Neural progenitor cell (in vitro differentiated cells): ENCODE results near the gene TRIP12. TPM values are rescaled to one million over a fixed set of nuclear protein-coding genes. Genes with fewer than 3 reads are reported as not detected.

Source experiments
- DNase-seq: peaks from one replicate; pipeline ENCODE4 v3.0.0-alpha.2; 2016; ENCODE audit warnings: low spot score
- H2AFZ ChIP-seq: fragments of 200-600 bp; sonication (generic); replicated peaks from 2 replicates; pipeline ENCODE4 v1.6.1; 2016; ENCODE audit warnings: antibody characterized with exemption
- H3F3A ChIP-seq: fragments of 200-600 bp; sonication (generic); 2 replicates; pipeline ENCODE4 v1.6.1; 2016; ENCODE audit warnings: antibody characterized with exemption, low read depth
- H3K27ac ChIP-seq: fragments of 200-600 bp; sonication (generic); 2 replicates; pipeline ENCODE4 v1.5.1; 2016; ENCODE audit warnings: mild to moderate bottlenecking
- H3K27me3 ChIP-seq: fragments of 200-600 bp; sonication (generic); 2 replicates; pipeline ENCODE4 v1.6.1; 2016; ENCODE audit warnings: mild to moderate bottlenecking, moderate library complexity
- H3K36me3 ChIP-seq: fragments of 200-600 bp; sonication (generic); 2 replicates; pipeline ENCODE4 v1.5.1; 2016
- H3K4me1 ChIP-seq: fragments of 200-600 bp; sonication (generic); 2 replicates; pipeline ENCODE4 v1.6.1; 2016; ENCODE audit warnings: mixed run types
- H3K4me2 ChIP-seq: fragments of 200-600 bp; sonication (generic); 2 replicates; pipeline ENCODE4 v1.6.1; 2016
- H3K4me3 ChIP-seq: fragments of 200-600 bp; sonication (generic); 2 replicates; pipeline ENCODE4 v1.5.1; 2016
- H3K79me2 ChIP-seq: fragments of 200-600 bp; sonication (generic); 2 replicates; pipeline ENCODE4 v1.6.1; 2016; ENCODE audit warnings: low read depth
- H3K9ac ChIP-seq: fragments of 200-600 bp; sonication (generic); 2 replicates; pipeline ENCODE4 v1.6.1; 2016
- H3K9me3 ChIP-seq: fragments of 200-600 bp; sonication (generic); 2 replicates; pipeline ENCODE4 v1.5.1; 2016; ENCODE audit warnings: low read depth
- H4K20me1 ChIP-seq: fragments of 200-600 bp; sonication (generic); 2 replicates; pipeline ENCODE4 v1.6.1; 2016; ENCODE audit warnings: low read depth
- H3K27ac Mint-ChIP-seq: 3 replicates; pipeline ENCODE4 v1.8.0; 2021; ENCODE audit warnings: mixed read lengths
- H3K27me3 Mint-ChIP-seq: 2 replicates; pipeline ENCODE4 v1.8.0; 2022; ENCODE audit warnings: low read depth, mild to moderate bottlenecking, inconsistent platforms, moderate library complexity, mixed read lengths; ENCODE audit not compliant: insufficient read depth
- H3K36me3 Mint-ChIP-seq: 3 replicates; pipeline ENCODE4 v1.8.0; 2021; ENCODE audit warnings: mixed read lengths
- H3K4me1 Mint-ChIP-seq: 3 replicates; pipeline ENCODE4 v1.8.0; 2021; ENCODE audit warnings: mixed read lengths
- H3K4me3 Mint-ChIP-seq: 3 replicates; pipeline ENCODE4 v1.8.0; 2021; ENCODE audit warnings: mild to moderate bottlenecking, moderate library complexity, mixed read lengths
- H3K9me3 Mint-ChIP-seq: 3 replicates; pipeline ENCODE4 v1.8.0; 2020; ENCODE audit warnings: mixed read lengths
- CTCF ChIP-seq: fragments of 200-600 bp; sonication (generic); IDR thresholded peaks from 2 replicates; pipeline ENCODE4 v1.5.1; 2017; ENCODE audit warnings: antibody characterized with exemption, mild to moderate bottlenecking
- EZH2 ChIP-seq: fragments of 200-600 bp; sonication (generic); IDR thresholded peaks from 2 replicates; pipeline ENCODE4 v1.6.1; 2017; ENCODE audit warnings: antibody characterized with exemption, mild to moderate bottlenecking, moderate library complexity
- EZH2phosphoT487 ChIP-seq: fragments of 200-600 bp; sonication (generic); IDR thresholded peaks from 2 replicates; pipeline ENCODE4 v1.6.1; 2017; ENCODE audit warnings: antibody characterized with exemption
- total RNA-seq: library from RNA; depleted of rRNA; stranded (reverse); fragments of >200 nt; gene quantifications from 2 replicates; pipeline ENCODE4 v1.2.3, GENCODE V29; 2015; ENCODE audit warnings: low replicate concordance

TRIP12 gene
- total RNA-seq, 1 donor from 2014 or later = 157 TPM

GRCh38 chr2:229815342-229815741 is 106.5 kb downstream of the TRIP12 start:
- Mint-ChIP-seq H3K9me3 (no peaks in the 10 kb centered on the region), H3K4me3 (no peak overlapping the region), H3K27ac (no peak overlapping the region), H3K36me3 (peaks cover 6% of the 10 kb centered on the region), H3K4me1 (no peaks in the 10 kb centered on the region), H3K27me3 (no peaks in the 10 kb centered on the region)
- Histone ChIP-seq H3K9ac (no peak overlapping the region), H3K4me3 (no peak overlapping the region), H3K36me3 (peaks cover 12% of the 10 kb centered on the region), H3K27ac (no peak overlapping the region), H3F3A (no peaks in the 10 kb centered on the region), H3K4me1 (no peaks in the 10 kb centered on the region), H3K4me2 (no peak overlapping the region), H3K9me3 (no peaks in the 10 kb centered on the region), H3K79me2 (no peaks in the 10 kb centered on the region), H4K20me1 (no peaks in the 10 kb centered on the region), H2AFZ (no peak overlapping the region), H3K27me3 (no peaks in the 10 kb centered on the region)
- DNase-seq = no peak
- TF ChIP-seq CTCF = no peak
- no peak for TF ChIP-seq EZH2
- TF ChIP-seq EZH2phosphoT487 = no peak

GRCh38 chr2:229810786-229811185 is 111.0 kb downstream of the TRIP12 start:
- Histone ChIP-seq H3K9me3 (no peaks in the 10 kb centered on the region), H2AFZ (no peak overlapping the region), H3K27ac (no peak overlapping the region), H3K79me2 (no peaks in the 10 kb centered on the region), H3K27me3 (no peaks in the 10 kb centered on the region), H3K36me3 (peaks cover 19% of the 10 kb centered on the region), H4K20me1 (no peaks in the 10 kb centered on the region), H3K4me1 (no peaks in the 10 kb centered on the region), H3F3A (no peaks in the 10 kb centered on the region), H3K4me3 (no peak overlapping the region), H3K4me2 (no peak overlapping the region), H3K9ac (no peak overlapping the region)
- Mint-ChIP-seq H3K36me3 (peaks cover 17% of the 10 kb centered on the region), H3K4me1 (no peaks in the 10 kb centered on the region), H3K27ac (no peak overlapping the region), H3K4me3 (no peak overlapping the region), H3K9me3 (no peaks in the 10 kb centered on the region), H3K27me3 (no peaks in the 10 kb centered on the region)
- TF ChIP-seq EZH2phosphoT487 = no peak
- no peak for TF ChIP-seq EZH2
- no peak for DNase-seq

GRCh38 chr2:229805559-229805958 is 116.2 kb downstream of the TRIP12 start:
- Histone ChIP-seq H3K36me3 (peaks cover 19% of the 10 kb centered on the region), H3K79me2 (no peaks in the 10 kb centered on the region), H3K4me2 (no peak overlapping the region), H3K4me1 (no peaks in the 10 kb centered on the region), H3K9ac (no peak overlapping the region), H3K27me3 (no peaks in the 10 kb centered on the region), H2AFZ (no peak overlapping the region), H3K9me3 (no peaks in the 10 kb centered on the region), H3F3A (peaks cover 3% of the 10 kb centered on the region), H3K4me3 (no peak overlapping the region), H4K20me1 (peaks cover 5% of the 10 kb centered on the region), H3K27ac (no peak overlapping the region)
- H3K9me3 Mint-ChIP-seq = no peaks in the 10 kb centered on the region
- H3K27me3 Mint-ChIP-seq = peaks cover 2% of the 10 kb centered on the region
- H3K4me1 Mint-ChIP-seq = no peaks in the 10 kb centered on the region
- no peak for DNase-seq
- H3K36me3 Mint-ChIP-seq = peaks cover 20% of the 10 kb centered on the region
- no peak overlapping the region for H3K27ac Mint-ChIP-seq
- no peak overlapping the region for H3K4me3 Mint-ChIP-seq
- no peak for TF ChIP-seq EZH2phosphoT487
- TF ChIP-seq EZH2 = no peak
- TF ChIP-seq CTCF = no peak

- Histone ChIP-seq H2AFZ (no peak overlapping the region), H3K36me3 (peaks cover 23% of the 10 kb centered on the region), H3K9ac (no peak overlapping the region), H3F3A (peaks cover 3% of the 10 kb centered on the region), H3K4me3 (no peak overlapping the region), H3K4me2 (no peak overlapping the region), H3K79me2 (no peaks in the 10 kb centered on the region), H3K9me3 (no peaks in the 10 kb centered on the region), H4K20me1 (peaks cover 5% of the 10 kb centered on the region), H3K27ac (no peak overlapping the region), H3K4me1 (no peaks in the 10 kb centered on the region), H3K27me3 (no peaks in the 10 kb centered on the region)
- Mint-ChIP-seq H3K27ac (no peak overlapping the region), H3K27me3 (peaks cover 3% of the 10 kb centered on the region), H3K9me3 (no peaks in the 10 kb centered on the region), H3K4me1 (no peaks in the 10 kb centered on the region), H3K4me3 (no peak overlapping the region), H3K36me3 (peaks cover 25% of the 10 kb centered on the region)
- TF ChIP-seq CTCF (no peak), EZH2 (no peak), EZH2phosphoT487 (no peak)
- DNase-seq = no peak
Observed at GRCh38 chr2:229802785-229803184, 119.0 kb downstream of the TRIP12 start.
